Measurements from ENCODE around the gene PPIF. TPM values are rescaled to one million over a fixed set of nuclear protein-coding genes. Genes with fewer than 3 reads are reported as not detected.
A peak's percentile ranks its signal among the peaks of the same experiment; 100 is the strongest.

Gene PPIF
- total RNA-seq, 1 experiment from 2014 or later = 59.0 TPM

DNA sequence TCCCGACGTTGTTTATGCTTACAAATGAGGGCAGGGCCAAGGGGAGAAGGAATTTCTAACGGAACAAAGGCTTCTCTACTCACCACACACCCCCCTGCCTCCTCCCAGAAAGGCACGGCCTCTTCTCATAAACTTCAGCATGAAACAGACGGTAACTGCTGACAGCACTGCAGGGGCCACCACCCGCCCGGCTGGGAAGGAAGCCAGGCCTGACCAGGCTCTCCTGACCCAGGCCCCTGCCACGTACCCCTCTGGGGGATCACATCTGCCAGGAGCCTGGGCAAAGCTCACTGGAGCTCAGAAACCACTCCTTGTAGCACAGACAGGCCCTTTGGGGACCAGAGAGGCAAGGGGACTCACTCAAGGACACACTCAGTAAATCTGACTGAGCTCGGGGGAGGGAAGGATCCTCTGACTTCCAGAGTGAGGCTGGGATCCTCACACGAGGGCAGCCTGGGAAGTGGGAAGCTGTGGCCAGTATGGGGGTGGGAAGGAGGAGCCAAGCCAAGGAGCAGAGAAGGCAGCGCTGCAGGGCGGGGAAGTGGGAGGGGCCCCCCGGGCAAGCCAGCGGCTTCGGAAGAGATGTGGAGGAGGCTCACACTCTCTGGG is 52.1 kb downstream of the PPIF start:
- no peak for TF ChIP-seq POLR2AphosphoS5 (IDR thresholded peaks at IDR 0.05; ENCODE audit: low read depth, low read length)
- TF ChIP-seq TCF7L2 (IDR thresholded peaks at IDR 0.05; ENCODE audit: low read depth, low read length) = no peak
- TF ChIP-seq, protein P1, sequence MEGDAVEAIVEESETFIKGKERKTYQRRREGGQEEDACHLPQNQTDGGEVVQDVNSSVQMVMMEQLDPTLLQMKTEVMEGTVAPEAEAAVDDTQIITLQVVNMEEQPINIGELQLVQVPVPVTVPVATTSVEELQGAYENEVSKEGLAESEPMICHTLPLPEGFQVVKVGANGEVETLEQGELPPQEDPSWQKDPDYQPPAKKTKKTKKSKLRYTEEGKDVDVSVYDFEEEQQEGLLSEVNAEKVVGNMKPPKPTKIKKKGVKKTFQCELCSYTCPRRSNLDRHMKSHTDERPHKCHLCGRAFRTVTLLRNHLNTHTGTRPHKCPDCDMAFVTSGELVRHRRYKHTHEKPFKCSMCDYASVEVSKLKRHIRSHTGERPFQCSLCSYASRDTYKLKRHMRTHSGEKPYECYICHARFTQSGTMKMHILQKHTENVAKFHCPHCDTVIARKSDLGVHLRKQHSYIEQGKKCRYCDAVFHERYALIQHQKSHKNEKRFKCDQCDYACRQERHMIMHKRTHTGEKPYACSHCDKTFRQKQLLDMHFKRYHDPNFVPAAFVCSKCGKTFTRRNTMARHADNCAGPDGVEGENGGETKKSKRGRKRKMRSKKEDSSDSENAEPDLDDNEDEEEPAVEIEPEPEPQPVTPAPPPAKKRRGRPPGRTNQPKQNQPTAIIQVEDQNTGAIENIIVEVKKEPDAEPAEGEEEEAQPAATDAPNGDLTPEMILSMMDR (IDR thresholded peaks at IDR 0.05) = no peak
- TF ChIP-seq, protein P2, sequence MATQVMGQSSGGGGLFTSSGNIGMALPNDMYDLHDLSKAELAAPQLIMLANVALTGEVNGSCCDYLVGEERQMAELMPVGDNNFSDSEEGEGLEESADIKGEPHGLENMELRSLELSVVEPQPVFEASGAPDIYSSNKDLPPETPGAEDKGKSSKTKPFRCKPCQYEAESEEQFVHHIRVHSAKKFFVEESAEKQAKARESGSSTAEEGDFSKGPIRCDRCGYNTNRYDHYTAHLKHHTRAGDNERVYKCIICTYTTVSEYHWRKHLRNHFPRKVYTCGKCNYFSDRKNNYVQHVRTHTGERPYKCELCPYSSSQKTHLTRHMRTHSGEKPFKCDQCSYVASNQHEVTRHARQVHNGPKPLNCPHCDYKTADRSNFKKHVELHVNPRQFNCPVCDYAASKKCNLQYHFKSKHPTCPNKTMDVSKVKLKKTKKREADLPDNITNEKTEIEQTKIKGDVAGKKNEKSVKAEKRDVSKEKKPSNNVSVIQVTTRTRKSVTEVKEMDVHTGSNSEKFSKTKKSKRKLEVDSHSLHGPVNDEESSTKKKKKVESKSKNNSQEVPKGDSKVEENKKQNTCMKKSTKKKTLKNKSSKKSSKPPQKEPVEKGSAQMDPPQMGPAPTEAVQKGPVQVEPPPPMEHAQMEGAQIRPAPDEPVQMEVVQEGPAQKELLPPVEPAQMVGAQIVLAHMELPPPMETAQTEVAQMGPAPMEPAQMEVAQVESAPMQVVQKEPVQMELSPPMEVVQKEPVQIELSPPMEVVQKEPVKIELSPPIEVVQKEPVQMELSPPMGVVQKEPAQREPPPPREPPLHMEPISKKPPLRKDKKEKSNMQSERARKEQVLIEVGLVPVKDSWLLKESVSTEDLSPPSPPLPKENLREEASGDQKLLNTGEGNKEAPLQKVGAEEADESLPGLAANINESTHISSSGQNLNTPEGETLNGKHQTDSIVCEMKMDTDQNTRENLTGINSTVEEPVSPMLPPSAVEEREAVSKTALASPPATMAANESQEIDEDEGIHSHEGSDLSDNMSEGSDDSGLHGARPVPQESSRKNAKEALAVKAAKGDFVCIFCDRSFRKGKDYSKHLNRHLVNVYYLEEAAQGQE (IDR thresholded peaks at IDR 0.05; ENCODE audit: insufficient read depth in 1 of 2, low read depth in 2 of 2, low read length in 1 of 2) = no peak
- no peak for TF ChIP-seq SIN3A (IDR thresholded peaks at IDR 0.05; ENCODE audit: borderline replicate concordance, insufficient read depth, low read depth, low read length)
- Histone ChIP-seq H3K4me3 (ENCODE audit: low read depth in 2 of 2, low read length in 2 of 2) (no peak overlapping the region), H3K27me3 (ENCODE audit: control insufficient read depth, insufficient read depth, low read length) (no peaks in the 10 kb centered on the region), H3K36me3 (ENCODE audit: control insufficient read depth, insufficient read depth, low read length) (no peaks in the 10 kb centered on the region), H3K9me3 (ENCODE audit: control insufficient read depth, insufficient read depth, low read depth, low read length) (no peaks in the 10 kb centered on the region), H3K27ac (ENCODE audit: low read length) (no peak overlapping the region), H3K4me1 (ENCODE audit: control insufficient read depth, insufficient read depth, low read length) (peaks cover 10% of the 10 kb centered on the region)
- CTCF ChIA-PET = interaction anchor here (0.7 kb wide), 1 partner anchor 18 kb away, joined by 3 read pairs; no protein-coding TSS in a partner anchor
- DNase-seq (ENCODE audit: low read depth, low spot score) (no peak), ATAC-seq (peak; percentile 36; the same call in 1 of the 2 replicates)
- BruUV-seq (replicated peaks) = no TSS peak
- POLR2A ChIA-PET = no interaction called here
- in situ Hi-C loops (cut with HindIII; ENCODE audit: low pct_unique_long_range_greater_than_20kb, low sequenced_read_pairs) = no loop called here
- intact Hi-C loops (cut with micrococcal nuclease; ENCODE audit: unreplicated experiment) = no loop called here

DNA sequence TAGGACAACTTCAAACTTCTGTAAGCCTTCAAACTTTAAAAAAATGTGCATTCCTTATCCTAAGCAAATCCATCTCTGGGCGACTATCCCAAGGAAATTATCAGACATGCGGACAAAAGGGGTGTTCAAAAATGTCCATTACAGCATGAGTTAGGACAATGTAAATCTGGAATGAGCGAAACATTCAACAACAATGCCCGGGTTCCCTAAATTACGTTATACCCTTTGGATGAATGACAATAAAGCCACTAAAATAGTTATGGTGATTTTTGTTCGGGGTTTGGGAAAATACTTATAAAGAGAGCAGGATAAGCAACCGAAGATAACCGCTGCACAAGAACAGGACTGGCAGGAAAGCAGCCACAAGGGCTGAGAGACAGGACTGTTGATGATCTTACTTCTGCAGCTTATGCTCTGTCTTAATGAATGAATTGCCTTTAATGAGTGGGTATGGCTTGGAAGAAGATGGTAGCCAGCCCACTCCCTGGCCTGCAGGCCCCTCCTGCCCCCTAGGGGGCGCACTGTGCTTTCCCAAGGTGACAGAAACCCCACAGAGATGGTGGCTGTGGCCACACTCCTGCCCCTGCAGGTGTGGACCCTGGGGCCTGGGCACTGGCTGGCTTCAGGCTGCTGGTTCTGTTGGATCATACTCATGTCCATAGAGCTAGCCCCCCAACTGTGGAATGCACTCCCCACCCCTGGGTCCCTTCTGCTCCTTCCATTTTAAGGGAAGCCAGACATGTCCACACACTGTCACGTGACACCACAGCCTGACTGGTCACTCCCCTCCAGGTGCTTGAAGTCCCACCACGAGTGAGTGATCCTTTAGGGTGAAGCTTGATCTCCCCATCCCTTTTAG is 53.1 kb downstream of the PPIF start:
- no peaks in the 10 kb centered on the region for H3K36me3 ChIP-seq (ENCODE audit: control insufficient read depth, insufficient read depth, low read length)
- CTCF ChIA-PET = interaction anchor here (0.6 kb wide), 2 partner anchors 49 to 1121 kb away, joined by 4 to 8 read pairs; no protein-coding TSS in a partner anchor
- no TSS peak for BruUV-seq (replicated peaks)
- H3K9me3 ChIP-seq (ENCODE audit: control insufficient read depth, insufficient read depth, low read depth, low read length) = no peaks in the 10 kb centered on the region
- no peak for TF ChIP-seq POLR2AphosphoS5 (IDR thresholded peaks at IDR 0.05; ENCODE audit: low read depth, low read length)
- TF ChIP-seq, protein P1 (IDR thresholded peaks at IDR 0.05) = peak; percentile 89; the same call in 1 of the 2 replicates
- TF ChIP-seq SIN3A (IDR thresholded peaks at IDR 0.05; ENCODE audit: borderline replicate concordance, insufficient read depth, low read depth, low read length) = no peak
- no peak for TF ChIP-seq TCF7L2 (IDR thresholded peaks at IDR 0.05; ENCODE audit: low read depth, low read length)
- TF ChIP-seq, protein P2 (IDR thresholded peaks at IDR 0.05; ENCODE audit: insufficient read depth in 1 of 2, low read depth in 2 of 2, low read length in 1 of 2) = no peak
- H3K27me3 ChIP-seq (ENCODE audit: control insufficient read depth, insufficient read depth, low read length) = no peaks in the 10 kb centered on the region
- peak; percentile 27 for DNase-seq (ENCODE audit: low read depth, low spot score)
- H3K27ac ChIP-seq (ENCODE audit: low read length) = no peak overlapping the region
- POLR2A ChIA-PET = no interaction called here
- peaks cover 10% of the 10 kb centered on the region for H3K4me1 ChIP-seq (ENCODE audit: control insufficient read depth, insufficient read depth, low read length)
- H3K4me3 ChIP-seq (ENCODE audit: low read depth in 2 of 2, low read length in 2 of 2) = no peak overlapping the region
- in situ Hi-C loops (cut with HindIII; ENCODE audit: low pct_unique_long_range_greater_than_20kb, low sequenced_read_pairs) (no loop called here), intact Hi-C loops (cut with micrococcal nuclease; ENCODE audit: unreplicated experiment) (no loop called here)
- ATAC-seq = peak; percentile 61; the same call in 1 of the 2 replicates

All from Panc1 (cell line).